Measurements from ENCODE around the gene TTC1. TPM values are rescaled to one million over a fixed set of nuclear protein-coding genes. Genes with fewer than 3 reads are reported as not detected.

TTC1 gene
- total RNA-seq: 25.9 and 26.9 TPM in 2 replicates

GRCh38 chr5:160008877-160009590 is at the start of gene TTC1:
Gene TTC1, plus strand, starts transcription at chr5:160009139. Its CDS starts 1,390 bp downstream, at chr5:160010529.

Small RNAs within 50 kb of the gene (small RNA-seq; reads per million reads assigned to genes)
- not detected for gene RF00019

Other genes with a start within 250 kb of the TTC1 start
- 8.6 and 13.7 TPM in 2 replicates for gene ADRA1B, start 92.7 kb upstream of the TTC1 start, total RNA-seq
- 14.7 and 20.0 TPM in 2 replicates for gene PWWP2A, start 110.3 kb downstream of the TTC1 start, total RNA-seq
- not detected in 2 replicates for gene FABP6, start 220.4 kb downstream of the TTC1 start, total RNA-seq

Measured in placental epithelial cell (primary cell).